ENCODE results near the gene CES3. TPM values are rescaled to one million over a fixed set of nuclear protein-coding genes. Genes with fewer than 3 reads are reported as not detected.

Gene CES3
- total RNA-seq, 1 donor from 2014 or later, result 4.8 TPM

DNA sequence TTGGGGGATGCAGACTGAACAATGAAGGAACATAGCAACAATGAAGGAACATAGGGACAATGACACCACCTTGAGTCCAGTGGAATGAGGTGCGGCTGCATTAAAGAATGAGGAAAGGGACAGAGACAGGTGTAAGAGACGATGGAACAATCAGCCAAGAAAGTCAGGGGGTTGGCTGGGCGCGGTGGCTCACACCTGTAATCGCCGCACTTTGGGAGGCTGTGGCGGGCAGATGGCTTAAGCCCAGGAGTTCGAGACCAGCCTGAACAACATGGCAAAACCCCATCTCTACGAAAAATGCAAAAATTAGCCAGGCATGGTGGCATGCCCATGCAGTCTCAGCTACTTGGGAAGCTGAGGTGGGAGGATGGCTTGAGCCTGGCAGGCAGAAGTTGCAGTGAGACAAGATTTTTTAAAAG, 54.3 kb downstream of the CES3 start:
- H3K27ac Mint-ChIP-seq, result peak overlapping the region; percentile 43
- H3K4me1 Mint-ChIP-seq (ENCODE audit: low read depth), result no peaks in the 10 kb centered on the region
- no peaks in the 10 kb centered on the region for H3K36me3 Mint-ChIP-seq (ENCODE audit: insufficient read depth)
- no peaks in the 10 kb centered on the region for H3K9me3 Mint-ChIP-seq (ENCODE audit: low read depth)
- H3K27me3 Mint-ChIP-seq, result peaks cover 37% of the 10 kb centered on the region
- TF ChIP-seq, protein P1, sequence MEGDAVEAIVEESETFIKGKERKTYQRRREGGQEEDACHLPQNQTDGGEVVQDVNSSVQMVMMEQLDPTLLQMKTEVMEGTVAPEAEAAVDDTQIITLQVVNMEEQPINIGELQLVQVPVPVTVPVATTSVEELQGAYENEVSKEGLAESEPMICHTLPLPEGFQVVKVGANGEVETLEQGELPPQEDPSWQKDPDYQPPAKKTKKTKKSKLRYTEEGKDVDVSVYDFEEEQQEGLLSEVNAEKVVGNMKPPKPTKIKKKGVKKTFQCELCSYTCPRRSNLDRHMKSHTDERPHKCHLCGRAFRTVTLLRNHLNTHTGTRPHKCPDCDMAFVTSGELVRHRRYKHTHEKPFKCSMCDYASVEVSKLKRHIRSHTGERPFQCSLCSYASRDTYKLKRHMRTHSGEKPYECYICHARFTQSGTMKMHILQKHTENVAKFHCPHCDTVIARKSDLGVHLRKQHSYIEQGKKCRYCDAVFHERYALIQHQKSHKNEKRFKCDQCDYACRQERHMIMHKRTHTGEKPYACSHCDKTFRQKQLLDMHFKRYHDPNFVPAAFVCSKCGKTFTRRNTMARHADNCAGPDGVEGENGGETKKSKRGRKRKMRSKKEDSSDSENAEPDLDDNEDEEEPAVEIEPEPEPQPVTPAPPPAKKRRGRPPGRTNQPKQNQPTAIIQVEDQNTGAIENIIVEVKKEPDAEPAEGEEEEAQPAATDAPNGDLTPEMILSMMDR (IDR thresholded peaks at IDR 0.05; ENCODE audit: unreplicated experiment), result no peak
- DNase-seq (ENCODE audit: low spot score, unreplicated experiment), result no peak
- H3K4me3 Mint-ChIP-seq (ENCODE audit: low read depth), result no peak overlapping the region

DNA sequence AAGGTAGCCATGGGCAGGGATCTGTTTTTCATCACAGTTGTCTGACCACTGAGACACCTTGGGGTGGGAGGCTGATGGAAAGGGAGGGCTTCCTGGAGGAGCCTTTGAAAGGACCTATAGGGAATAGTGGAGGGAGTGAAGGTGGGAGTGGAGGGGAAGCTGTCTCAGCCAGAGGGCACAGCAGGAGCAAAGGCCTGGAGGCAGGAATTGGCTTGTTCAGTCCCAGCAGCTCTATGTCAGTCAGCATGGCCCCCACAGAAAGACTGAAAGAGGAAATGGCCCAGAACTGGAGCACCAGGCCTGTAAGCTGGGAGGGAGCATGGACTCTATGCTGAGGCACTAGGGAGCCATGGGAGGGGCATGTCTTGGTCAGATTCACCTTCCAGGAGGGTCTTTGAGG, 55.1 kb downstream of the CES3 start:
- Mint-ChIP-seq H3K4me3 (ENCODE audit: low read depth) (no peak overlapping the region), H3K36me3 (ENCODE audit: insufficient read depth) (no peaks in the 10 kb centered on the region), H3K9me3 (ENCODE audit: low read depth) (no peaks in the 10 kb centered on the region), H3K27me3 (peaks cover 34% of the 10 kb centered on the region), H3K27ac (no peak overlapping the region), H3K4me1 (ENCODE audit: low read depth) (no peaks in the 10 kb centered on the region)
- no peak for DNase-seq (ENCODE audit: low spot score, unreplicated experiment)
- TF ChIP-seq, protein P1 (IDR thresholded peaks at IDR 0.05; ENCODE audit: unreplicated experiment), result no peak

DNA sequence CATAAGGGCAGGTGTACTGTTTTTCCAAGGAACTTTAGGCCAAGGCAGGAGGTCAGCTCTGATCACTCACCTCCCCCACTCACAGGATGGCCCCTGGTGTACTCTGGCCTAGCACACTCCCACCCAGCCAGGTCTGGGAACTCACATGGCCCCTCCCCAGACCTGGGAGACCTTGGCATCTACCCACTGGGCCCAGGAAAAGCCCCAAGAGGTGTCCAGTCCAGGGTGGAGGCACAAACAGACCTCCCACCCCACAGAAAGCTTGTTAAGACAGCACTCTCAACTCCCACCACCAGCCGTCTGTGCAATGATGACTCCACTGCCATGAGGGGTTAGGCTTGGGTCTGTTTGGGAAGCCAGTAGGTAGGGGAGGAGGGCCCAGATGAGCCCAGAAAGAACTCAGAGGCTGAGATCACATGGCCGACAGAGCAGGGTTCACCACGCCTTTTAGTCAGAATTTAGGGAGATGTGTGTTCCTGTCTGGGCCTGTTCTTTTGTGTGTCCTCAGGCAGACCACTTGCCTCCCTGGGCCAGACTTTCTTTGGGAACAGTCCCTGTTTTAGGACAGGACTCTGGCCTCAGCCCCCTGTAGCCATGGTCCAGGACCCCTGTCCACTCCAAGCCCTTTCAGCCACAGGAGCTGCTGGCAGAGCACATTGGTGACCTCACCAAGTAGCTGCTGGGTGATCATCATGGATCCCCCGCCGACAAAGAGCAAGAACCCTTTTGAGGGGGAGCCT, 55.8 kb downstream of the CES3 start:
- TF ChIP-seq, protein P1 (IDR thresholded peaks at IDR 0.05; ENCODE audit: unreplicated experiment), result no peak
- Mint-ChIP-seq H3K36me3 (ENCODE audit: insufficient read depth) (no peaks in the 10 kb centered on the region), H3K9me3 (ENCODE audit: low read depth) (no peaks in the 10 kb centered on the region), H3K4me3 (ENCODE audit: low read depth) (no peak overlapping the region), H3K4me1 (ENCODE audit: low read depth) (peaks cover 1% of the 10 kb centered on the region), H3K27me3 (peaks cover 34% of the 10 kb centered on the region), H3K27ac (no peak overlapping the region)
- DNase-seq (ENCODE audit: low spot score, unreplicated experiment), result no peak

DNA sequence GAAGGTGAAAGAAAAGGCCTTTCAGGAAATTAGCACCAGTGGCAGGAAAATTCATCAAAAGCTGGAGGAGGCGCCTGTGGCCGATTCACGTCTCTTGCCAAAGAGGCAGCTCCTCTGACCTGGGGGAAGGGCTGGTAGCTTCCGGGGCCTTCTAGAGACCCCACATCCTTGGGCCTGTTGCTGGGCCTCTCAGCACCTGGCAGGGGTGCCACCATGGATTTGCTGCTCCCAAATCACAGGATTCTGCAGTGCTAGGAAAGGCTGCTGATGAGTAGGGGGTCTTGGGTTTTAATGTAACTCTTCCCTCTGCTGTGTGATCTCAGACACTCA, 56.3 kb downstream of the CES3 start:
- no peaks in the 10 kb centered on the region for H3K36me3 Mint-ChIP-seq (ENCODE audit: insufficient read depth)
- no peak overlapping the region for H3K27ac Mint-ChIP-seq
- H3K4me1 Mint-ChIP-seq (ENCODE audit: low read depth), result peaks cover 3% of the 10 kb centered on the region
- DNase-seq (ENCODE audit: low spot score, unreplicated experiment), result no peak
- peaks cover 31% of the 10 kb centered on the region for H3K27me3 Mint-ChIP-seq
- H3K4me3 Mint-ChIP-seq (ENCODE audit: low read depth), result no peak overlapping the region
- H3K9me3 Mint-ChIP-seq (ENCODE audit: low read depth), result no peaks in the 10 kb centered on the region
- TF ChIP-seq, protein P1 (IDR thresholded peaks at IDR 0.05; ENCODE audit: unreplicated experiment), result no peak

DNA sequence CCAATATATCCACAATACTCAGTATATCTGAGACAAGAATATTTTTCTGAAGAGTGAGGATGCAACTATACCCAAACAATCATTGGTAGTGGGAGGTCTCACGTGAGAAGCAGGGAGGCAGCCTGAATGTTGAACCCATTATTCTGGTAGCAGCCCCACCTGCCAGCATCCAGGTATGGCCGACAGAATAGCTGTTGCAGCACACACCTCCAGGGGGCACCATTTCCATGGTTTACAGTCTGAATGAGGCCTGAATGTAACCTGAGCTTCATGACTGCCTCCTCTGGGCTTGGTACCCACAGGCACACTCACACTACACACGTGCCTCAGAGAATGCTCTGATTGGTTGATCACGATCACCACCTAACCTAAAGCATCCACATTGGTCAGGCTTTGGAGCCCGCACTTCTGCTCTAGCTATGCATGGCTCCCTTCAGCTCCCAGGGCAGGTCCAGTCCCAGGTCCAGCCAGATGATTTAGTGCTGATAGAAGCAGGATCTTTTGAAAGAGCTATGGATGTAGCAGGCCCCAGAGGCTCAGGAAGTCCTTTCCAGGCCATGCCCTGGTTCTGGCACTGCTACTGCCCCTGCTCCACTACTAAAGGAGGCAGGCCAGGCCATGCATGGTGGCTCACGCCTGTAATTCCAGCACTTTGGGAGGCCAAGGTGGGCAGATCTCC, 56.9 kb downstream of the CES3 start:
- no peaks in the 10 kb centered on the region for H3K36me3 Mint-ChIP-seq (ENCODE audit: insufficient read depth)
- DNase-seq (ENCODE audit: low spot score, unreplicated experiment), result peak; percentile 78
- no peaks in the 10 kb centered on the region for H3K9me3 Mint-ChIP-seq (ENCODE audit: low read depth)
- H3K4me3 Mint-ChIP-seq (ENCODE audit: low read depth), result no peak overlapping the region
- H3K27me3 Mint-ChIP-seq, result peaks cover 30% of the 10 kb centered on the region
- no peak overlapping the region for H3K27ac Mint-ChIP-seq
- peaks cover 8% of the 10 kb centered on the region for H3K4me1 Mint-ChIP-seq (ENCODE audit: low read depth)
- TF ChIP-seq, protein P1 (IDR thresholded peaks at IDR 0.05; ENCODE audit: unreplicated experiment), result peak; percentile 88

All from progenitor cell of endocrine pancreas (in vitro differentiated cells).